Measurements from ENCODE around the gene ADAMTS9.

DNA sequence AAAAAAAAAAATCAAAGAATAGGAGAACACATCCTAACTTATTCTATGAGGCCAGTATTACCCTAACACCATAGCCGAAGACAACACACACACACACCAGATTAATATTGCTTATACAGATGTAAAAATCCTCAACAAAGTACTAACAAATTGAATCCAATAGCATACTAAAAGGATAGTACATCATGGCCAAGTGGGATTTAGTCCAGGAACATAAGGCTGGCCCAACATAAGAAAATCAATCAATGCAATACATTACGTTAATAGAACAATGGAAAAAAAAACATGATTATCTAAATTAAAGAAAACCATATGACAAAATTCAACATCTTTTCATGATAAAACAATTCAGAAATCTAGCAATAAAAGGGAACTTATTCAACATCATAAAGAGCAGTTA, 79.1 kb downstream of the ADAMTS9 start:
- TF ChIP-seq, protein P1, sequence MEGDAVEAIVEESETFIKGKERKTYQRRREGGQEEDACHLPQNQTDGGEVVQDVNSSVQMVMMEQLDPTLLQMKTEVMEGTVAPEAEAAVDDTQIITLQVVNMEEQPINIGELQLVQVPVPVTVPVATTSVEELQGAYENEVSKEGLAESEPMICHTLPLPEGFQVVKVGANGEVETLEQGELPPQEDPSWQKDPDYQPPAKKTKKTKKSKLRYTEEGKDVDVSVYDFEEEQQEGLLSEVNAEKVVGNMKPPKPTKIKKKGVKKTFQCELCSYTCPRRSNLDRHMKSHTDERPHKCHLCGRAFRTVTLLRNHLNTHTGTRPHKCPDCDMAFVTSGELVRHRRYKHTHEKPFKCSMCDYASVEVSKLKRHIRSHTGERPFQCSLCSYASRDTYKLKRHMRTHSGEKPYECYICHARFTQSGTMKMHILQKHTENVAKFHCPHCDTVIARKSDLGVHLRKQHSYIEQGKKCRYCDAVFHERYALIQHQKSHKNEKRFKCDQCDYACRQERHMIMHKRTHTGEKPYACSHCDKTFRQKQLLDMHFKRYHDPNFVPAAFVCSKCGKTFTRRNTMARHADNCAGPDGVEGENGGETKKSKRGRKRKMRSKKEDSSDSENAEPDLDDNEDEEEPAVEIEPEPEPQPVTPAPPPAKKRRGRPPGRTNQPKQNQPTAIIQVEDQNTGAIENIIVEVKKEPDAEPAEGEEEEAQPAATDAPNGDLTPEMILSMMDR (IDR thresholded peaks at IDR 0.05 in 4 of 5, conservative IDR thresholded peaks at IDR 0.05 in 1 of 5): no peak
- TF ChIP-seq POLR2A (IDR thresholded peaks at IDR 0.05): no peak
